Measurements from ENCODE around the gene PRKD2.

The PRKD2 gene

GRCh38 chr19:46710687-46711086 lies 6.2 kb downstream of the PRKD2 start:
- no peak for DNase-seq (ENCODE audit: low read depth in 2 of 2)

DNA sequence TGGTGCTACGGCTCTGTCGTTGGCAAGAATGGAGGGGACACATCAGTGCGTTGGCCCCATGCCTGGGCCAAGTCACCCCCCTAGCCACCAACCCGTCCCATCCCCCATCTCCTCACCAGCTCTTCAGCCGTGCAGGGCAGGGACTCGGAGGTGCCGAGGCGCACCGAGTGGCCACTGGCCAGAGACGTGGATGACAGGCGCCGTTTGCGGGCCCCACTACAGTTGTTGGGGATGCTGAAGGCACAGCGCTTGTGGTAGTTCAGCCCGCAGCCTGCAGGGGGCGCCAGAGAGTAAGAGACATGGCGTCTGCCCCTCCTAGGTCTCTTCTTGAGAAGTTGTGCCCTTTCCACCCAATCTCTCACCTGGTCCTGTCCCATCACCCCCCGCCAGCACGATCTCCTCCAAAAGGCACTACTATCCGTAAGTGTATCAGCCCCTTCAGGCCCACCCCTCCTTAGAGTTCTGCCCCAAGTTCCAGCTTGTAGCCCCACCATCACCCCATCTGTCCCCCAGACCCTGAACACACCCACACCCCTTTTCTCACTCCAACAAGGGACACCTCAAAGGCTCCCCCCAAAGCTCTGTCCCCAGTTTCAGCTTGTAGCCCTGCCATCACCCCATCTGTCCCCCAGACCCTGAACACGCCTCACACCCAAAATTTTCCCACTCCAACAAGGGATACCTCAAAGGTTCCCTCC lies 12.4 kb downstream of the PRKD2 start:
- peak; percentile 67 to 90 for DNase-seq (ENCODE audit: low read depth in 2 of 2)

DNA sequence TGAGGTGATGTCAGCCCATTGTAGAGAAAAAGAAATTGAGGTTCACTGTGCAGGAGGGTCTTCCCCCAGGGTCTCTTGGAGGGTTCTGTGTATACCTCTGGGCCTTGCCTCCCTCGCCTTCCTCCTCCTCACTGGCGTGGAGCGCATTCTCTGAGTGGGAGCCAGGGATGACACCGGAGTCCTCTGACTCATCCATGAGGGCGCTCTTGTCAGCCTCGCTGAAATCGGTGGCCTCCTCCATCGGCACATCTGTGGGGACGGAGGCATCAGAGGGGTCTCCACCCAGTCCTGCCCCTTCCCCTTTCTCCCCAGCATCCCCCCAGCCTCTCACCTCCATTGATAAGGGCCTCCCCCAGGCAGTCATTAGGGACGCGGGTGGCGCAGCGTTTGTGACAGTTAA lies 16.2 kb downstream of the PRKD2 start:
- DNase-seq (ENCODE audit: low read depth in 2 of 2) = no peak

DNA sequence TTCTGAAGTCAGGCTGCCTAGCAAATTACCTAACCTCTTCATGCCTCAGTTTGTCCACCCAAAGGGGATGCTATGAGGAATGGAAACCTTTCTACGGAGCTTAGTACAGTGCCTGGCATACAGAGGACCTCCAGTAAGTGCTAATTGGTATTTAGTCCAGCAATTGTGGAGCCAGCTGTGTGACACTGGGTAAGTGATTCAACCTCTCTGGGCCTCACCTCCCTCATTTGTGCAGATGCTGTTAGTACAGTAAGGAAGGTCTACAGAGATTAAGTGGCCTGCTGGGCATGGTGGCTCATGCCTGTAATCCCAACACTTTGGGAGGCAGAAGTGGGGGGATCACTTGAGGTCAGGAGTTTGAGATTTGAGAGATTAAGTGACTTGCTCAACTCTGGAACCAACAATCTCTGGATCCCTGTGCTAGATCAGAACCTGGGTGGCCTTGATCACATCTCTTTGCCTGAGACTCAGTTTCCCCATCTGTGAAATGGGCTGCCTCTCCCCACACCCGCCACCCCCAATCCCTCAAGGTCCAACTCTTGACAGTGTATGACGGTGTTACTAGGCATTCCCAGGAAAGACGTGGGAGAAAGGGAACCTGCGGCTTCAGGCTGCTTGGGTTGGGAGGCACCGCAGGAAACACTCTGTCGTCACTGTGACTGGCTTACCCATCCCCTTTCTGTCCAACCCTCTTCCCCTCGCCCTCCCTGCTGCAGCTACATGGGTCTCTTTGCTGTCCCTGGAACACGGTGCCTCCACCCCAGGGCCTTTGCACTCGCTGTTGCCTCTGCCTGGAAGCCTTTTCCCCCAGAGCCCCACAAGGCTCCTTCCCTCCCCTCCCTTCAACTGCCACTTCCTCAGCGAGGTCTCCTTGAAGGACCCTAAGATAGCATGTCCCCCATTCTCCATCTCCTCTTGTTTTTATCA lies 18.3 kb downstream of the PRKD2 start:
- DNase-seq (ENCODE audit: low read depth in 2 of 2) = no peak

GRCh38 chr19:46697204-46697960 lies 19.5 kb downstream of the PRKD2 start:
- no peak for DNase-seq (ENCODE audit: low read depth in 2 of 2)

GRCh38 chr19:46696866-46697203 lies 20.1 kb downstream of the PRKD2 start:
- no peak for DNase-seq (ENCODE audit: low read depth in 2 of 2)

GRCh38 chr19:46696052-46696451 lies 20.9 kb downstream of the PRKD2 start:
- no peak for DNase-seq (ENCODE audit: low read depth in 2 of 2)

DNA sequence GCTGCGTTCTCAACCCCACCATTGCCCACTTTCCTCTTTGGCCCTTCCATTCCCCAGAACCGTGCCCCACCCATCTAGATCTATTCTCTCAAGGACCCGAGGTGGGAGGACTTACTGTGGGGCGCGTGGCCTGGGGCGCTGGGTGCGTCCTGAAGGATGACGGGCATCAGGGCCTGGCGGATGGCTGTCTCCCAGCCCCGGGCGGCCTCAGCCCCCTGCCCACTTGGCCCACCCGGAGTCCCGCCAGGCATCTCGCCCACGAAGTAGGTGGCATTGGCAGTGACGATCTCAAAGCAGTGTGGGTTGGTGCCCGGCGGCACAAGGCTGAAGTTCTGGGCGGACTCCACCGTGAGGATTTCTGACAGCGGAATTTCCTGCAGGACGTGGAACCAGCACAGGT lies 23.2 kb downstream of the PRKD2 start:
- no peak for DNase-seq (ENCODE audit: low read depth in 2 of 2)

GRCh38 chr19:46692918-46693722 lies 23.8 kb downstream of the PRKD2 start:
- no peak for DNase-seq (ENCODE audit: low read depth in 2 of 2)

- no peak for DNase-seq (ENCODE audit: low read depth in 2 of 2)
Measured at GRCh38 chr19:46691948-46692347, 25.0 kb downstream of the PRKD2 start.

GRCh38 chr19:46691104-46691503 lies 25.8 kb downstream of the PRKD2 start:
- DNase-seq (ENCODE audit: low read depth in 2 of 2) = no peak

DNA sequence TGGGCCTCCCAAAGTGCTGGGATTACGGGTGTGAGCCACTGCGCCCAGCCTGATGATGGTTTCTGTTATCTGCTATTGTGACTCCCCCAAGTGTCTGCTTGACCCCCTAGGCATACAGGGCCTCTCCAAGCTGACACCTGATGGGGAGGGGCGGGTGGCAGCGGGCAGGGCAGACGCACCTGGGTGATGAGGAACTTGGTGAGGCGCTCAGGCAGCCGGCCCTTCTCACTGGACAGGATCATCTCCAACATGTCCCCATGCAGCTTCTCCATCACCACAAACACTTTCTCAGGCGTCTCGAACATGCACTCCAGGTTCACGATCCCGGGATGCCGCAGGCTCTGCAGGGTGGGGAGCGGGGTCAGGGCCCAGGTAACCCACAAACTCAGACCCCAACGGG lies 27.6 kb downstream of the PRKD2 start:
- no peak for DNase-seq (ENCODE audit: low read depth in 2 of 2)

GRCh38 chr19:46687438-46688145 lies 29.3 kb downstream of the PRKD2 start:
- DNase-seq (ENCODE audit: low read depth in 2 of 2) = no peak

DNA sequence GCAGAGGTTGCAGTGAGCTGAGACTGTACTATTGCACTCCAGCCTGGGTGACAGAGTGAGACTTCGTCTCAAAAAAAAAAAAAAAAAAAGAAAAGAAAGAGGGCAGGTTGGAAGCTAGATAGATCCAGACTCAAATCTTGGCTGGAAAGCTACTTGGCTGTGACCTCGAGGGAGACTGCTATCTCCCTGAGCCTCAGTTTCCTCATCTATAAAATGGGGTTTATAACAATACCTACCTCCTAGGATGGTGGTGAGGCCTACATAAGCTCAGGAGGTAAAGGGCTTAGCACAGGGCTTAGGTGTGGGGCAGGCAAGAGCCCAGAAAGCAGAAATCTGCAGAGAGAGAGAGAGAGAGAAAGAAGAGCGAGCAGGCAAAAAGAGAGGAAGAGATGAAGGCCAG lies 31.7 kb downstream of the PRKD2 start:
- DNase-seq (ENCODE audit: low read depth in 2 of 2) = no peak

- DNase-seq (ENCODE audit: low read depth in 2 of 2) = peak; percentile 24 to 51
Measured at GRCh38 chr19:46678110-46678732, 38.7 kb downstream of the PRKD2 start.

DNA sequence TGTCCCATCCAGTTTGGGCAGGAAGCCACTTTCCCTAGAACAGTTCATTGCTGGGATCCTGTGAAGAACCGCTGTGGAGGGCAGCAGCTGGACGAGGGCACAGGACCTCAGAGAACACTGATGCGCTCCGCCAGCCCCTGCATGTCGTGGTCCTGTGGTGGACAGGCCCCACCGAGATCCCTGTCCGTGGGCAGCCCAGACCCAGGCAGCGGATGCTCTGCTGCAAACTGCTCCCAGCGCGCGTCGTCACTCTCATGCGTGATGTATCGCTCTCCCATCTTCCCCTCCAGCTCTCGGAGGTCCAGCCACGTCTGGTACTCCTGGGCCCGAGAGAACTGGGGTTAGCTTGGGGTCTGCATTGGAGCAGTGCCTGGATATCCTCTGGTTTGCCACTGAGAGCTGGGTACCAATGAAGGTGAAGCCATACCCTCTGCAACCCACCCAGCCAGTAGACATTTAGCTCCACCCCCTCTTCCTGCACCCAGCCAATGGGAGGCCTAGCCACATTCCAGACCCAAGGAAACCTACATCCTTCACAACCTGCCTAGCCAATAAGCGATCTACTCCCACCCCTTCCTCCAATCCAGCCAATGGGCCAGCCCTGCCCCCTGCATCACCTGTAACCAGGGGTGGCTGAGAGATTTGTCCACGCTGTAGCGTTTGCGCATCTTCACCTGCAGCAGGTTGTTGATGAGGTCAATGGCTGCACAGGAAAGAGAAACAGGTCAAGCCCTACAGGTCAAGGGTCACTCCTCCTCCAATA lies 42.3 kb downstream of the PRKD2 start:
- no peak for DNase-seq (ENCODE audit: low read depth in 2 of 2)

DNA sequence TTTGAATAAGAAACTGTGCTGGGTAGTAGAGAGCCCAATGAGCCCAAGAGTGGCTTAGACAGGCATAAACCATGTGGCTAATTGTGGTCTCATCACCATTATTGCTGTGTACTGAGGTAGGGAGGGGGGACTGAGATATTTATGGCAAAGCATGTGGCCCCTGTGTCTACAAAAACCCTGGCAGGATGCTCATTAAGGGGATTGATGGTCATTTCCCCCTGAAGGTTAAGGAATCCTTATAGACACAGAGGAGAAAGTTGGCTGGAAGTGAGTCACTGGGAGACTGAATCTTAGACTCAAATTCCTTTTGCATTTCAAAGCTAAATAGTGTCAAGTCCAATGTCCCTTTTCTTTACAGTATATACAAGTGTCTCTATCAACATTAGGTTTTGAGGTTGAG lies 46.1 kb downstream of the PRKD2 start:
- DNase-seq (ENCODE audit: low read depth in 2 of 2) = no peak

DNA sequence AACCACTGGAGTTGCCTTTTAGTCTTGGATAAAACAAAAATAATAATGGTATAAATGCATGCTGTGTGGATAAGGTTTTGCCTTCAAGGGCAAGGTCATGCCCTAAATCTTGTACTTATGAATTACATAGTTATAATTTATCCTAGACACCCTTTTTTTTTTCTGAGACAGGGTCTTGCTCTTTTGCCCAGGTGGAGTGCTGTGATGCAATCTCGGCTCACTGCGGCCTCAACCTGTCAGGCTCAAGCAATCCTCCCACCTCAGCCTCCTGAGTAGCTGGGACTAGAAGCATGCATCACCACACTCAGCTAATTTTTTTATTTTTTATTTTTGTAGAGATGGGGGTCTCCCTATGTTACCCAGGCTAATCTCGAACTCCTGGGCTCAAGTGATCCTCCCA lies 48.3 kb downstream of the PRKD2 start:
- DNase-seq (ENCODE audit: low read depth in 2 of 2) = no peak

DNA sequence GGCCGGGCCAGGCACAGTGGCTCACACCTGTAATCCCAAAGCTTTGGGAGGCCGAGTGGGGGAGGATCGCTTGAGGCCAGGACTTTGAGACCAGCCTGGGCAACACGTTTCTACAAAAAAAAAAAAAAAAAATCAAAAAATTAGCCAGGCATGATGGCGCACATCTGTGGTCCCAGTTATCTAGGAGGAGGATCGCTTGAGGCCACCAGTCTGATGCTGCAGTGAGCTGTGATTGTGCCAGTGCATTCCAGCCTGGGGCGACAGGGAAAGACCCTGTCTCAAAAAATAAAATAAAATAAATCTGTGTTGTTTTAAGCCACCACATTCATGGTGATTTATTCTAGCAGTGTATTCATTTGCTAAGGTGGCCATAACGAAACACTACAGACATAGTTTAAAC lies 51.8 kb downstream of the PRKD2 start:
- DNase-seq (ENCODE audit: low read depth in 2 of 2) = no peak

Measured in stimulated activated CD4-positive, alpha-beta T cell treated with anti-CD3 and anti-CD28 coated beads, Interleukin-12 subunit alpha, Interleukin-12 subunit beta, amount 100 ng/mL, for 24 hours (primary cell).